Activated CD4-positive, alpha-beta T cell treated with anti-CD3 and anti-CD28 coated beads for 24 hours (primary cell): ENCODE results near the gene SLC7A8.

ENCODE experiments used
- DNase-seq, 2 donors: peaks; one replicate each; pipeline ENCODE4 v3.0.0-alpha.2; 2020; ENCODE audit warnings: low read depth in 2 of 2

Gene SLC7A8

DNA sequence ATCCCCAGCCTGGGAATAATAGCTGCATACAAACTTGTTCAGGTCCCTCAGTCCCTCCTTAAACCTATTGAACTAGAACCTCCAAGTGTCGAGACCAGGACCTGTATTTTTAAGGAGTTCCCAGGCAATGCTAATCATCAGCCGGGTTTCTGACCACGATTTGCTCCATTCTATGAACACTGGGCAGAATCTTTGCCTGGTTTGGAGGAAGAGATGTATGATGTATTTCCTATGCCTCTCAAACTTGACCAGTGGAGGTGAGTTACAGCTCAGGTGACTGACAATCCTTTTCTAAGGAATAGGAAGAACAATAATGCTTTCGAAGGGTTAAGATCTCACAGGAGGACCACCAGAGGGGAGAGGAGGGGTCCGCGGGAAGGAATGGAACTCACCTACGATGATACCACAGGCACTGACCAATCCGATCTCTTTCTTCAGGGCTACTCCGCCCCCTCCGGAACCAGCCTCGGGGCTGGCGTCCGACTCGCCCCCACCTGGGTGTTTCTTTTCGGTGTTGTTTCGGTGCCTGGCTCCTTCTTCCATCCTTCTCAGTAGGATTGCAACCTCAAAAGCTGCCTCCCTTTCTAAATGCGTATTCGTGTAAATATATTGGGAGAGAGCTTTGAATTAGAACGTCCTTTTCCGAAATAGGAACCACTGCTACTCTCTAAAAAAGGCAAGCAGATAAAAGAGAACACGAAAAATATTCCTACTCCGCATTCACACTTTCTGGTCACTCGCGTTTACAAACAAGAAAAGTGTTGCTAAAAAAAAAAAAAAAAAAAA, 895 bp downstream of the SLC7A8 start:
- DNase-seq, result peak in 1 of 2 donors; percentile 15

DNA sequence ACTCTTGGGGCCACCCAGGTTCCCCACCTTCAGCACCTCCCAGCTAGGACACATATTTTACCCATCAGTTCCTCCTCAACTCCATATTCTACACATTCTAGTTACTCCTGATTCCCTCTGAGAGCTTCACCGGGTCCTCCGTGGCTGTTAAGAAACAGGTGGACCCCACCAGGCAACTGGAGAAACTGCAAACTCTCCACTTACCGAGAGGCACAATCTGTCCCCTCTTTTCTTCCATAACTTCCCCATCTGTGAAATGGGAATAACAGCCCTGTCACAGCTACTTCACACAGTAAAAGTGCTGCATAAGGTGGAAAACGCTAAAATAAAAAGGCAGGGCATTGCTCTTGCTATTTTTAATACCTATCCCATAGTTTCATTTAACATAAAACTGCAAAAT, 1.5 kb downstream of the SLC7A8 start:
- no peak for DNase-seq

DNA sequence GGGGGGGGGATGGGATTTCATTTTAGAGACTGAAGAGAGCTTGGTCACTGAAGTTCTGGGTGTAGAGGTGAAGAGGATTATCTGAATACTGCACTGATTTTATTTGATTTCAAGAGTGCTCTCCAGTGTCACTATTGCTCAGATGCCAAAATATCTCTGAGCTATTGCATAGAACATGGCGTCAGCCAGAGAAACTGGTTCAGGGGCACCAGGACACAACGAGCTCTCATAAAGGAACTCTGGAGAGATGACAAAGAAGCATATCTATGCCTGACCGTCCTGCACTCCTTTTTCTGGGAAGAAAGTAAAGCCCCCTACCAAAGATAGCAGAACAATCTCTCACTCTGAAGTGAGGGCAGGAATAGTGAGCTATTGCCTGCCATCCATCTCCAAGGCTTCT, 2.0 kb downstream of the SLC7A8 start:
- DNase-seq, result no peak

DNA sequence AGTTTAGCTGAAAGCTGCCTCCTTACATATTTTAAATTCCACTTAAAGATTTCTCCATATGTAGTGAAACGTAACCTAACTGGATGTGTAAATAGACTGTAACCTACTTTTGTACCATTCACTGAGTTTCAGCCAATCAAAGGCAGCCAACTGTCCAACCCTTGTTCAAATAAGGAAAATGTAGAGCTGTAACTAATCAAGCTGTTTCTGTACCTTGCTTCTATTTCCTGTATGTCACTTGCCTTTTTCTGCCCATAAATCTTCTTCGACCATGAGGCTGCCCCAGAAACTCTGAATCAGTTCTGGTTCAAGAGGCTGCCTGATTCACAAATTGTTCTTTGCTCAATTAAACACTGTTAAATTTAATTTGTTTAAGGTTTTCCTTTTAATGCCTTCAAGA, 6.3 kb downstream of the SLC7A8 start:
- no peak for DNase-seq

DNA sequence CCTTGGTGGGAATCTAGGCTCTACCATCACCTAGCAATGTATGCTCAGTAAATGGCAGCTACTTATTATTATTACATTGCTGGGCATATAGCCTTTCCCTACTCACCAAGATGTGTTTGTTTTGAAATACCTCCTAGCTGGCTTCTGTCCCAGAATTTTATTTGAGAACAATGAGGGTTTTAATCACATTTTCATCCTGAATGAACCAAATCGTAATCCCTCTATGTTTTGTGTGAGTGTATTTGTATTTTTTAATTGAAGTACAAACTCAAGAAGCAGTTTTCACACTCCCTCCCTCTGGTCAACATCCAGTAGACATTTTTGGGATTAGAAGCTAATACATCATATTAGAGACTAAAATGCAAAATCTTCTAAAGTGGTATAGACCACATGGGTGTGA, 7.6 kb downstream of the SLC7A8 start:
- DNase-seq, result no peak

DNA sequence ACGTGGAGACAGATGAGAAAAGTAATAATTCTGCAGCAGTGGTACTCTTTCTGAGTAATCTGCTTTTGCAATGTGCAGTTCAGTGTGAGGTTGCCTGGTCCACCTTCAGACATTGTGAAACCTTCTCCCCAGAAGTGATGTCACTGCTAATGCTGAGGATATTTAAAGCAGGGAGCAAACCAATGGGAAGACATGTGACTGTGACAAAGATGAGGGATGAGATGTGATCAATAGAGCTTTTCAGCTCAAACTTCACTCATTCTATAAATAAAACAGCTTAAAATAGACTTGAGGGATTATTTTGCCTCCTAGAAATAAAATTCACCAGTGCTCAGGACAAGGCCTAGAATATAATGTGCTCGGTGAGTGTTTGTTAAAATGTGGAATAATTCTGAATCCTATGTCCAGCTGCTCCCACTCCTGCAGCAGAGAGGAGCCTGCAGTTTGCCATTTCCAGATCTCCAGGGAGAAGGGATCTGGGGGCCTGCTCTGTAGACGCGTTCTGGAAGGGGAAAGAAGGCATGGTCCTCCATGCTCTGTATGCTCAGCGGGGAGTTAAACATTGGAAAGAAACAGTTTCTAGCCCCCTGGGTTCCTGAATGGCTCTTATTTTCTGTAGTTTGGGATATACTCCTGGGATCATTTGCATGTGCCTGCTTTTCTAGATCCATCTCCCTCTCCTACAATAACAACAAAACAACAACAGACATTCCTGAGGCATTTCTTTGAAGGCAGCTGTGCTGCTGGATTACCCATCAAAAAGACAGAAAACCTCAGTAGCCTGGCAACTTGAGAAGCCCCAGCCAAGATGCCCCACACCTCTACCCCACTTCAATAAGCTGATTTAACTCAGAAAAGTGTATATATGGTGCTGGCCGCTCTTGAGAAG, 8.9 kb downstream of the SLC7A8 start:
- no peak for DNase-seq

DNA sequence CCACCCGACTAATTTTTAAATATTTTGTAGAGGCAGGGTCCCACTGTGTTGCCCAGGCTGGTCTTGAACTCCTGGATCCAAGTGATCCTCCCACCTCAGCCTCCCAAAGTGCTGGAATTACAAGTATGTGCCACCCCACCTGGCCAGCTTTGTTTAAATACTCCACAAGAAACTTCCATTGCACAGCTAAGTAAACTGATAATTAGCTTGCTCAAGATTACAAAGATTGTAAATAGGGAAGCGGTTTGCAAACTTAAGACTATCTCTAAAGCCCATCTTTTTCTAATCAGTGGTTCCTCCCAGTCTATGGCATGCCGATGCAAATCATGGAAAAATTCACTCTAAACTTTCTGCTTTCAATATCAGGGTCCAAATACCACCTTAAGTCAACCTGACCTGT, 9.7 kb downstream of the SLC7A8 start:
- DNase-seq, result no peak

DNA sequence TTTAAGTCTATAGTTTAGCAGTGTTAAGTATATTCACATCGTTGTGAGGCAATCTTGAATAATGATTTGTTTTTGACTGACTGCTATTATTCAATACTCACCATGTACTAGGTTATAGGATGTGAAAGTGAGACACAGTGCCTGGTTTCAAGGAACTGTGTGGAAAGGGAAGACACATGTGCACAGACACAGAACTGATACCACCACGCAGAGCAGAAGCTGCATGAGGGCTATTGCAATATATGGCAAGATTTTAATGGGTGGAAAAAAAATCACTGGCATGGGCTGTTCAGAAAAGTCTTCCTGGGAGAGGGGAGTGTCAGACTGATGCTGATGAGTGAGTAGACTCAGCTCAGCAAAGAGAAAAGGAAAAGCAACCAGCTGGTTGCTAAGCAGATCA, 10.4 kb downstream of the SLC7A8 start:
- DNase-seq, result no peak

DNA sequence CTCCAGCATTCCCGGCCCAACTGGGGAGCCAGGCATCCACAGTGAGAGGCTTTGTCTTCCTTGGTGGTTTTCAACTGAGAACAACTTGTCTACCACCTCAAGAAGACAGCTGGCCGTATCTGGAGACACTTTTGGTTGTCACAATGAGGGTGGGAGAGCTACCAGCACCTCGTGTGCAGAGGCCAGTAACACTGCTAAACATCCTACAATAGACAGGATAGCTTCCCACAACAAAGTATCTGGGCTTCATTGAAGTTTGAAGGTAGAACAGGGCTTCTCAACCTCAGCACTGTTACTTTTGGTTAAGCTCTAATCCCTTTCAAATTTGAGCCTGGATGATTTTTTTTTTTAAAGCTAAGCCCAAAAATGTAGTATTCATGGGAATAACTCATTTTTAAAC, 10.9 kb downstream of the SLC7A8 start:
- DNase-seq, result no peak

DNA sequence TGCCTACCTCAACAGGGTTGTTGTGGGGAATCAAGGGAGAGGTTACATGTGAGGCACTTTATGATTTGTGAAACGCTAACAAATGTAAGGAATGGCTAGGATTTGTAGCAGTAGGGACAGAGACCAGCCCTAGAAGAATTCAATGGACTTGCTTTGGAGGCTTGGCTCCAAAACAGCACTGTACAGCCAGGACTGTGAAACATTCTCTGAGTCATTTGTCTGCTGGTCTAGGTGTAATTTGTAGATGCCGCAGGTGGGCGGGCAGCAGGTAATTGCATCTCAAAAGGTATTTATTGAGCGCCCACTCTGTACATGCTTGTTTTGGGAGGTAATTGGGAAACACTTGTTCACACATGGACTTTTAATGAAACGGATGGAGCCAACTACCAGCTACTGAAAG, 11.4 kb downstream of the SLC7A8 start:
- no peak for DNase-seq

DNA sequence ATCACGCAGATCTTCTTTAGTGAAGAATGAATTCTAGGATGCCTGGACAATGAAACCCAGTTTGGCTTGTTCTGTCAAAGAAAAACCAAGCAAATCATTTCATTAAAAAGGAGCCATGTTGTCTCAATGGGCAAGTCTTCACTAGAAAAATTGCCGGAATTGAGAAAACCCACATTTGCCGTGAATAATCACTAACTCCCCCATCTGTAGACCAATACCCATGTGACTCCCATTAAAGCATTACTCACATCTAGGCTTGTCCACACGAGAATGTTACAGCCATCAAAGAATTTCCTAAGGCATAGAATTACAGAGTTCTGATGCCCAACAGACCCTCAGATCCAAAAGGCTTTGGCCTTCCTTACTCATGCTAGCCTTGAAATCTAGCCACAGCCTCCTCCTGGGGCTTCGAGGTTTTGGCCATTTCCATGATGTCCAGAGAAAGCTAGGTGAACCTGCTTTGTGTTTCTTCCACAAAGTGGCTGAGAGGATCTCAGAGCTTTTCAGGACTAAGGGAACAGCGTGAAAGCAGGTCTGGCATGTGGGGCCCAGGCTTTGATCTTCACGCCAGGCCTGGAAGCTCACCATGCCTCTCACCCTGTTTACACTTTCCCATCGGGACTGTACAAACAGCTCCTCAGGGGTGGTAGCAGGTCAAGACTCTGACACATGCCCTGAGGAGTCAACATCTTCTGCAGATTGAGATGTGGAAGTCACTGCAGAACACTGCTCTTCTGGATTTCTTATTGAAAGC, 12.1 kb downstream of the SLC7A8 start:
- no peak for DNase-seq

DNA sequence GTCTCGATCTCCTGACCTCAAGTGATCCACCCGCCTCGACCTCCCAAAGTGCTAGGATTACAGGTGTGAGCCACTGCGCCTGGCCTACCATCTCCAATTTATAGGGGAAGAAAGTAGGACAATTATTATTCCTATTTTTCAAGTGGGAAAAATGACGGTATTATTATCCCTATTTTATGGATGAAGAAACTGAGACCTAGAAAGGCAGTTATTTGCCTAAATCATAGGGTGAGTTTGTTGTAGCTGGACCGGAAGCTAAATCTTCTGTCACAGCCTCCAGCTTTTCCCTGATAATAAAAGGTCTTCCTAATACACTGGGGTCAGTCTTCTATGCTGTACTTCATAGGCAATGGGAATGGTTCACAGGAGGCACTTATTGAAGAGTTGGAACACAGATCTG, 13.8 kb downstream of the SLC7A8 start:
- no peak for DNase-seq

DNA sequence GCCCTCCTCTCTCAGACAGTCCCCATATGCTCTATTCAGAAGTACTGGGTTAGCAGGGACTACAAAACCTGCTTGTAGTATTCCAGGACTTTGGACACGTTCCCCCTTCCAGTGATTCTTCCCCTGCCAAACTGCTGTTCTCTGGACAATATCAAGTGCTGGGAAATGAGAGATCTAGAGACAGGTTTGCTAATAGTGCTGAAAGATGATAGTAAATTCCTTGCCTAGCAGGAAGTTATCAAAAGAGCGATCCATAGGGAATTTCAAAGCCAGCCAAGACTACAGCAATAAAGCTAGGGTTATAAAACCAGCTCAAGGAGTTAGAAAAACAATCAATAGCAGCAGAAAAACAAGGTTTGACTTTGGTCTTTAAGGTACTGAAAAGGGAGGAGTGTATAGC, 15.2 kb downstream of the SLC7A8 start:
- DNase-seq, result no peak

DNA sequence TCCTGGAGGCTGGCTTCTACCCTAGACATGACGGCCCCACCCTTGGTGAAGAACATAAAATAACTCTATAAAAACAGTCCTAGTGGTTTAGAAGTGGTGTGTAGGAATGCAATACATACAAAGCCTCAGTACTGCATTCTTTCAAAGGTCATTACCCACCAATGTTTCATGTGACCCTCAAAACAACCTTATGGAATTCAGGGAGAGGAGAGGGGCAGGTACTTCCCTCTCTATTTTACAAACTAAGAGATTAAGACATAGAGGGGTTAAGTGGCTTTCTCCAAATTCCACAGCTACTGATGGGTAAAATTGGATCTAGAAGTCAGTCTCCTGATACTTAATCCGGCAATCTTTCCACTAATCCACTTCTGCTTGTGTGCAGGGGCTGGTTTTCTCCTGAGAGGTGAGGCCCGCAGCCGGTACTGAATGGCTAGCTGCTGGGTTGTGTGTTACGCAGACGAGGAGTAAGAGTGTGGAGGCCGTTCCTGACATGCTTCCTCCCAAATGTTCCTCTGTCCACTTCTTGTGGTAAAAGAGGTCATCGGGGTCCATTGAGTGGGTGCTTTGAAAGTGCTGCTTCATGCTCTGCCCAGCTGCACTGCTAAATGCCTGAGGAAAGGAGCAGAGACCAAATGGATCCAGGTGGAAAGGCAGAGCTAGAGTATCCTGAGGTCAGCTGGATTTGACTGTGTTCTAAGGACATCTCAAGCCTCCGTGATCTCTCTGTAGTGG, 16.2 kb downstream of the SLC7A8 start:
- no peak for DNase-seq

DNA sequence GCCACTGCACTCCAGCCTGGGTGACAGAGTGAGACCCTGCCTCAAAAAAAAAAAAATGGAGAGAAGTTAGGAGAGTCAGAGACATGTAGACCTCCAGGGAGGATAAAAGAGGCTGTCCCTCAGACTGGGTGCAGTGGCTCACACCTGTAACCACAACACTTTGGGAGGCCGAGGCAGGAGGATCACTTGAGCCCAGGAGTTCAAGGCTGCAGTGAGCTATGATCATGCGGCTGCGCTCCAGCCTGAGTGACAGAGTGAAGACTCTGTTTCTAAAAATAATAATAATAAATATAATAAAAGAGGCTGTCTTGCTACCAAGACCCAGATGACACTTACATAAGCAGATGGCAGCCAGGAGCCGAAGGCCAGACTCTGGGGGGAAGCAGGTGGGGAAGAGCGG, 18.5 kb downstream of the SLC7A8 start:
- no peak for DNase-seq

DNA sequence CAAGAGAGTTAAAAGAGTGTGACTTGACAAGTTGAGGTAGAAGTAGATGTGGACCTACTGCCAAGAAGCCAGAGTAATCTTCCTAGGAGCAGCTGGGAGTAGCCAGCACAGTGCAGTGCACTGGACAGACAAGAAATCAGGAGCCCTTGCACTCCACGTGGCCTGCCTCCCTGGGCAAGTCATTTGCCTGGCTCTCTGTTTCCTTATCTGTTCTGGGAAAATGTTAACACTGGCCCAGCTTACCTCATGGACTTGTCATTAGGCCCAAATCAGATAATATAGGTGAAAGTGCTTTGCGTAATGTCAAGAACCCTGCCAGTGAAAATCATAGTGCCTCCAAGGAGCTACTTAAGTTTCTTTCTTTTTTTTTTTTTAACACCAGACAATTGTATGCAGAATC, 19.2 kb downstream of the SLC7A8 start:
- DNase-seq, result no peak

DNA sequence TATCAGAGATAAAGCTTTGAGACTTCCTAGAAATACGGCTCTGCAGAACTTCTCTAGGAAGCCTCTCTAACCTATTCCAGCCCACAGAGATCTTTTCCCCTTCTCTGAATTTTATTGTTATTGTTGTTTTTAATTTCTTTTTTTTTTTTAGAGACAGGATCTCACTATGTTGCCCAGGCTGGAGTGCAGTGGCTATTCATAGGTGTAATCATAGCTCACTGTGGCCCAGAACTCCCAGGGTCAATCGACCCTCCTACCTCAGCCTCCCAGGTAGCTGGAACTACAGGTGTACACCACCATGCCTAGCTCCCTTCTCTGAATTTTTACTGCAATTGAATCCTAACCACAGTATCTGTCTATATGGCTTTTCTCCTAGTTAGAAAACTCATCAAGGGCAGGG, 19.6 kb downstream of the SLC7A8 start:
- no peak for DNase-seq

DNA sequence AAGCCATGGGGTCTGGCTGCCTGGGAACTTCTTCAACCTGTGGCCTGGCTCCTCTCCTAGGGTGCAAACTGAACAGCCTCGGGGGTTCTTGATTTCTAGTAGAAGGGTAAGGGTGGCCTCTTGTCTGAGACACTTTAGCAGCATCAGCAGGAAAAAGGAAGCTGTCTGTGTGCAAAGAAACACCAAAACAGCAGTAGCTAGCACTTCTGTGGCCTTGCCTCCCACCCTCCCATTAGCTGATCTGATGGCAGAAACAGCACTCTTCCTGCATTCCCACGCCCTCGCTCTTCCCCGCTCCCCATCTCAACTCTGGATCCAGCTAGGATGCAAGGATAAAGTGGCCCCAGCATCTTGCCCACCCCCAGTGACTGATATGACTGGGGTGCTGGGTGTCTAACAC, 20.7 kb downstream of the SLC7A8 start:
- no peak for DNase-seq

DNA sequence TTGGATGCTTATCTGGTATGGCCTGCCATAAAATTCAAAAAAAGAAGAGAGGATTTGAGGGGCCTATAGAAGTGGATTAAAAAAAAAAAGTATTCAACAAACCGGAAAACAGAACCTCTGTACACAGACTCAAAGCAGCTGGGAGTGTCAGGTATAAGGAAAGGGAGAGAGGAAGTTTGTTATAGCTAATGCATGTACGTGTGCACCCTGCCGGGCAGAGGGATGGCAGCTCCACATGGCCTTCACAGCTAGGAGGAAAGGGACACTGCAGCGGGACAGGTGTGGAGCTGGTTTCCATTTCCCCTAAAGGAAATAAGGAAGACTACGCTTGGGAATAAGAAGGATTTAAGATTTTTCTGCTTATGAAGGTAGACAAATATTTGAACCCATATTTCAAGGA, 21.5 kb downstream of the SLC7A8 start:
- no peak for DNase-seq

DNA sequence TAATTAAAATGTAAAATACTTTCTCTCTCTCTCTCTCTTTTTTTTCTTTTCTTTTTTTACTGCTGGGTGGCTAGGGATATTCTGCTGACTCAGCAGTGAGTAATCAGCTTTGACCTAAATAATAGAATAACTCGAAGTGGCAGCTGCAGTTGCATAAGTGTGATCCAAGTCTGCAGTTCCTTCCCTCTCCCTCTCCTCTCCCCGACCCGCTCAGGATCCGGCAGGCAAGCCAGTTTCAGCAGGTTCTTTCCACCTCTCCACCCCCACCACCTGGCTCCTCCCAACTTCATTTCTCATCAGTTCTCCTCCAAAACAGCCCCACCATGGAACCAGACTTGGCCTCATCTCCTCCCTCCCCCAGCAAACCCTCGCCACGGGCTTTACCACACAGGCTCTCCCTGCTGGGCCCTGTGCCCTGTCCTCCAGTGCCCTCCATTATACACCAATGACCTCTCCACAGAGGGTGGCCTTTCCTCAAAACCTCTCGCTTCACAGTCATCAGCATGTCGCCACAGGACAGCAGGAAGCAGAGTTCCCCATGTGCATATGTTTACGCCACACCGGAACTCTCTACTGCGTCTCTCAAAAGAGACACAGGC, 22.4 kb downstream of the SLC7A8 start:
- DNase-seq, result no peak

DNA sequence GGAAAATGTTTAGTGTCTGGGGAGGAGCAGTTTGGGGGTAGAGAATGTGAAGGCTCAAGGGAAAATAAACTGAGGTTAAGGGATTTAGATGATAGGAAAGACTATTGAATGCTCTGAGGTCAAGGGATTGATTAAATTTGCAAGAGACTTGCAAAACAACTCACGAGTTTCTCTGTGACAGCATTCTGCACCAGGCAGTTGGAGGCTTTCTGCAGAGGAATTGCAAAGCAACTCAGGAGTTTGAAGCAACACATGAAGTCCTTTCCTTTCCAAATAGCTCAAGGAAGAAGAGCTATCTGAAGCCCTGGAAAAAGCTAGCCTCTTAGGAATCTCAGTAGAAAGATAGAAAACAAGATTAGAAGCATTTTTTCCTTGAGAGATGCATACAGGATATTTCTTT, 23.9 kb downstream of the SLC7A8 start:
- no peak for DNase-seq
